ENCODE measurements around the gene CORO1C.

The CORO1C gene

DNA sequence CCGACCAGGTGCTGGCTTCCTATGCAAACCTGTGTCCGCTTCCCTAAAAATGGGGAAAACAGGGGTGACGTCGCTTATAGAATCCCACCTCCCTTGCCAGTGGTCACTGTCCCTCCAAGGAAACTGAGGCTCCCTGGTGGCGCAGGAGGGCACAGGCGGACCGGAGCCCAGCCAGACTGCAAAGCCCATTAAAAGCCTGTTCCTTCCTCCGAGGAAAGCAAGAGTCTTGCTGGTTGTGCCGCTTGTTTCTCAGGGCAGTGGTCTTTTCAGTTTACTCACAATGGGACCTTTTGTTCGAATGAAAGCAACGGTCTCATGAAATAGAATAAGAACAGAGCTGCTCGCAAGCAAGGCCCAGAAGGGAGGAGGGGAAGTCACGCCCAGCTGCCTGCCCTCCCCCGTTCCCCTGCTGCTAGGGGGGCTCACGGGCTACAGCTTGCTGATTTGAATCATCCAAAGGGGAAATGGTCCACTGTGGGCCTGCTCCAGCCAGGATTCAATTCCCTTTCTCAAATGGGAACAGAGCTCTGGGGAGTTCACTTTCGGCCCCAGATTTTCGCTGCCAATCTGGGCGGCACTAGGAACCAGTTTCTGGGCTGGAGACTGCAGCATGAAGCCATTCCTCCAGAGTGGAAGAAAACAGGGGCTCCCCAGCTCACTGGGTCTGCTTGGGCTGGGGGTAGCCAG lies 93.0 kb downstream of the CORO1C start:
- Histone ChIP-seq H3K36me3 (ENCODE audit: control insufficient read depth in 4 of 4, insufficient read depth in 4 of 4, low read length in 3 of 4) (no peaks in the 10 kb centered on the region), H3K27me3 (replicated peaks in 2 of 5; ENCODE audit: control insufficient read depth in 4 of 5, insufficient read depth in 5 of 5, low read length in 4 of 5) (no peaks in the 10 kb centered on the region), H3K27ac (ENCODE audit: insufficient read depth in 1 of 2, low read depth in 1 of 2, low read length in 2 of 2, poor library complexity in 1 of 2, severe bottlenecking in 2 of 2) (no peak overlapping the region), H3K4me3 (ENCODE audit: control insufficient read depth in 1 of 7, extremely low read depth in 1 of 7, insufficient read depth in 4 of 7, low read depth in 2 of 7, low read length in 6 of 7) (peak overlapping the region in 2 of 7 experiments; percentile 8 to 10), H3K4me1 (ENCODE audit: control extremely low read depth in 1 of 4, control insufficient read depth in 4 of 4, insufficient read depth in 4 of 4, low read length in 3 of 4) (peaks cover 26 to 80% (median 77%) of the 10 kb centered on the region in 4 experiments), H3K9me3 (ENCODE audit: control extremely low read depth in 1 of 5, control insufficient read depth in 4 of 5, insufficient read depth in 2 of 5, low read depth in 1 of 5, low read length in 4 of 5) (no peaks in the 10 kb centered on the region)
- 51% methylated on average over 18 of the region's 18 CpGs for WGBS (ENCODE audit: insufficient coverage)
- ChIA-PET CTCF (interaction anchor here (0.5 to 7.2 kb wide), 9 partner anchors 9 to 166 kb away, joined by 3 to 46 read pairs (median 5); no protein-coding TSS in a partner anchor), POLR2A (no interaction called here)
- peak in 1 of 3 donors; percentile 54 for DNase-seq

DNA sequence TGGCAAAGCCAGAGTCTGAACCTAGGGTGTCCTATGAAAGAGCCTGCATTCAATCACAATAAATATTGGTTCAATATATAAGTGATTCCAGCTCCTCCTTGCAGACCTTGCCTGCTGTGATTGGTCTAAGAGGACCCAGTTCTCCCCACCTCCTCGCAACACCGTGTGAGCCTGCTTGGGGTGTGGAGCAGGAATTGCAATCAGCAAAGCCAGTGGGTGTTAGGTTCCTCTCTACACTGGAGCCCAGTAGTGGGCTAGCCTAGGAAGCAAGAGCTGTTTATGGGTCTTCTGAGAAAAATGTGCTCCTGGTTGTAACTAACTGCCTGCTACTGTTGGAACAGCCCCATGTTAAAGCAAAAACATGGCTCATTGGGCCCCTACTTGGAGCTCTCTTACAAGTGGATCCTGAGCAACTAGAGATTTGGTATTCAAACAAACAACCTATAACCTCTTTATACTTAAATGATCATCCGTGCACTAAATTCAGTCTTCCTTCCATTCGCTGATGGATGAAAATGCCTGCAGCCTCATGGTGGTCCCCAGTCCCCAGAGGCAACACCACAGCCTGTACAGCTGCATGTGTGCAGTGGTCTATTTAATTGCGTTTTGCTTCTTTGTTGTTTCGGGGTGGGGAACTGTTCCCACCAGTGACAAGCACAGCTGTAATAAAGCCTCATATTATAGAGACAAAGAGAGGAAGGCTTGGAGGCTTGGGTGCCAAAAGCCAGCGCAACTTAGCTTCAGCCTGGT lies 93.9 kb downstream of the CORO1C start:
- WGBS (ENCODE audit: insufficient coverage), result 78% methylated on average over 5 of the region's 7 CpGs
- Histone ChIP-seq H3K4me3 (ENCODE audit: control insufficient read depth in 1 of 7, extremely low read depth in 1 of 7, insufficient read depth in 4 of 7, low read depth in 2 of 7, low read length in 6 of 7) (peak overlapping the region in 1 of 7 experiments; percentile 1), H3K4me1 (ENCODE audit: control extremely low read depth in 1 of 4, control insufficient read depth in 4 of 4, insufficient read depth in 4 of 4, low read length in 3 of 4) (peaks cover 30 to 85% (median 85%) of the 10 kb centered on the region in 4 experiments), H3K9me3 (ENCODE audit: control extremely low read depth in 1 of 5, control insufficient read depth in 4 of 5, insufficient read depth in 2 of 5, low read depth in 1 of 5, low read length in 4 of 5) (no peaks in the 10 kb centered on the region), H3K27me3 (replicated peaks in 2 of 5; ENCODE audit: control insufficient read depth in 4 of 5, insufficient read depth in 5 of 5, low read length in 4 of 5) (no peaks in the 10 kb centered on the region), H3K27ac (ENCODE audit: insufficient read depth in 1 of 2, low read depth in 1 of 2, low read length in 2 of 2, poor library complexity in 1 of 2, severe bottlenecking in 2 of 2) (no peak overlapping the region), H3K36me3 (ENCODE audit: control insufficient read depth in 4 of 4, insufficient read depth in 4 of 4, low read length in 3 of 4) (no peaks in the 10 kb centered on the region)
- POLR2A ChIA-PET, result no interaction called here
- DNase-seq, result no peak
- CTCF ChIA-PET, result interaction anchor here (1.2 to 30.5 kb wide), 8 partner anchors 10 to 160 kb away, joined by 3 to 591 read pairs (median 7); partner anchors contain the start of genes ISCU and SART3

DNA sequence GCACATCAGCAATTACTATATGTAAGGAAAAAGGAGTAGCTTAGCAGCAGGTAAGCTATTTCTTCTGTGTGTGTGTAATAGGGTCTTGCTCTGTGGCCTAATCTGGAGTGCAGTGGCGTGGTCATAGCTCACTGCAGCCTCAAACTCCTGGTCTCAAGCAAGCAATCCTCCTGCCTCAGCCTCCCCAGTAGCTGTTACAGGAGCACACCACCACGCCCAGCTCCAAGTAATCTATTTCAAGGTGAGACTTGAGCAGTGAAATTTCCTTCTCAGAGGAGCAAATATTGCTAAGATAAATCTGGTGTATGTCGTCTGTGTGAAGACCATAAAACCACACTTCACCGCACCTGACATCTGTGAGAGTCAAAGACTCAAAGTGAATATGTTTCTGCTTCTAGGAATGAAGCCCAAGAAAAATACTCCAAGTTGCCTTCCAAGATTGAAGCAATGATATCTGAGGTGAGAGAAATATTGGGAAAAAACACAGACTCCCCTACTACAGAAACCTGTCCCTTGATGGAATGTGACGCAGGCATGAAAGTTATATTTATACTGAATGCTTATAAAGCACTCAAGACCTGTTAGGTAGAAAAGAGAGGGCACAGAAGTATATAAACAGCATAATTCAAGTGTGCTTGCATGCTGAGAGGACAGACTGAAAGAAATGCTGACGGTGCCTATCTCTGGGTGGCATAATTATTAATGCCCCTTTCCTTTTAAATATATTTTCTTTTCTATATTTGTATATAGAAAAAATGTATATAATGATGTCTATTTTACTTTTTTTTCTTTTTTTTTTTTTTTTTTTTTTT lies 95.1 kb downstream of the CORO1C start:
- Histone ChIP-seq H3K27ac (ENCODE audit: insufficient read depth in 1 of 2, low read depth in 1 of 2, low read length in 2 of 2, poor library complexity in 1 of 2, severe bottlenecking in 2 of 2) (peak overlapping the region in 1 of 2 experiments; percentile 12), H3K4me3 (ENCODE audit: control insufficient read depth in 1 of 7, extremely low read depth in 1 of 7, insufficient read depth in 4 of 7, low read depth in 2 of 7, low read length in 6 of 7) (peak overlapping the region in 5 of 7 experiments; percentile 28 to 74 (median 43)), H3K4me1 (ENCODE audit: control extremely low read depth in 1 of 4, control insufficient read depth in 4 of 4, insufficient read depth in 4 of 4, low read length in 3 of 4) (peaks cover 30 to 85% (median 85%) of the 10 kb centered on the region in 4 experiments), H3K27me3 (replicated peaks in 2 of 5; ENCODE audit: control insufficient read depth in 4 of 5, insufficient read depth in 5 of 5, low read length in 4 of 5) (no peaks in the 10 kb centered on the region), H3K36me3 (ENCODE audit: control insufficient read depth in 4 of 4, insufficient read depth in 4 of 4, low read length in 3 of 4) (no peaks in the 10 kb centered on the region), H3K9me3 (ENCODE audit: control extremely low read depth in 1 of 5, control insufficient read depth in 4 of 5, insufficient read depth in 2 of 5, low read depth in 1 of 5, low read length in 4 of 5) (no peaks in the 10 kb centered on the region)
- ChIA-PET POLR2A (no interaction called here), CTCF (interaction anchor here (0.8 to 30.5 kb wide), 12 partner anchors 10 to 168 kb away, joined by 3 to 591 read pairs (median 8); partner anchors contain the start of genes ISCU and SART3)
- DNase-seq, result no peak
- WGBS (ENCODE audit: insufficient coverage), result 71% methylated on average over 1 of the region's 6 CpGs

DNA sequence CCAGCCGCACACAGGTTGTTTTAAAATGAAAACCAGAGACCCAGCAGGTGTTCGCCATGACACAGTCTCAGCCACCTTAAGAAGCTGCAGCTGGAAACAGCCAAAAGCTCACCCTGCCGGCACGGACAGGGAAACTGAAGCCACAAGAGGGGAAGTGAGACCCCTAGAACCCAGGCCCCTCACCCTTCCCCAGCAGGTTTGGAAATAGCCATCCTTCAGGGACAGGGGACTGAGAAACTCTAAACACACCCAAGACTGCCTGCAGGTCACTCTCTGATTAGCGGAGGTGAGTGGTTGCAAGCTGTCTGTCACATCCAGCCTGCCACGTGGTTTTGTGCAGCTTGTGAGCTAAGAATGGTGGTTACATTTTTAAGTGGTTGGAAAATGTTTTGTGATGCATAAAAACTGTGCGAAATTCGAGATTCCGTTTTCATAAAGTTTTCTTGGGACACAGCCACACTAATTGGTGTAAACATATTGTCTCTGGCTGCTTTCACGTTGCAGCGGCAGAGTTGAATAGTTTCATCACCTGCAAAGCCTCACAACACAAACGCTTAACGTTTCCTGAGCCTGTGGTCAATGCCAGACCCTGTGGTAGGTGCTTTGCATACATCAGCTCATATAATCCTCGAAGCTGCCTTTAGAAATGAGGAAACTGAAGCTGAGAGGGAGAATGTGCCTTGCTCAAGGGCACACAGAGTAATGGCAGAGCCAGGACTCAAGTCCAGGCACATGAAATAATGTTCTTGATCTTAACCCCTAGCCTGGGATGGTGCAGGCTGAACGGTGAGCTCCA lies 95.9 kb downstream of the CORO1C start:
- POLR2A ChIA-PET, result interaction anchor here (0.6 kb wide), 1 partner anchor 17 kb away, joined by 4 read pairs; no protein-coding TSS in a partner anchor
- Histone ChIP-seq H3K9me3 (ENCODE audit: control extremely low read depth in 1 of 5, control insufficient read depth in 4 of 5, insufficient read depth in 2 of 5, low read depth in 1 of 5, low read length in 4 of 5) (no peaks in the 10 kb centered on the region), H3K27ac (ENCODE audit: insufficient read depth in 1 of 2, low read depth in 1 of 2, low read length in 2 of 2, poor library complexity in 1 of 2, severe bottlenecking in 2 of 2) (peak overlapping the region in 1 of 2 experiments; percentile 0), H3K36me3 (ENCODE audit: control insufficient read depth in 4 of 4, insufficient read depth in 4 of 4, low read length in 3 of 4) (peaks cover 0 to 7% (median 0%) of the 10 kb centered on the region in 4 experiments), H3K4me1 (ENCODE audit: control extremely low read depth in 1 of 4, control insufficient read depth in 4 of 4, insufficient read depth in 4 of 4, low read length in 3 of 4) (peaks cover 31 to 88% (median 86%) of the 10 kb centered on the region in 4 experiments), H3K4me3 (ENCODE audit: control insufficient read depth in 1 of 7, extremely low read depth in 1 of 7, insufficient read depth in 4 of 7, low read depth in 2 of 7, low read length in 6 of 7) (peak overlapping the region in 5 of 7 experiments; percentile 12 to 74 (median 43)), H3K27me3 (replicated peaks in 2 of 5; ENCODE audit: control insufficient read depth in 4 of 5, insufficient read depth in 5 of 5, low read length in 4 of 5) (no peaks in the 10 kb centered on the region)
- peak; percentile 65 to 94 (median 91) for DNase-seq
- 10% methylated on average over 13 of the region's 15 CpGs for WGBS (ENCODE audit: insufficient coverage)
- CTCF ChIA-PET, result interaction anchor here (0.8 to 30.5 kb wide), 12 partner anchors 9 to 168 kb away, joined by 3 to 591 read pairs (median 8); partner anchors contain the start of genes ISCU and SART3

DNA sequence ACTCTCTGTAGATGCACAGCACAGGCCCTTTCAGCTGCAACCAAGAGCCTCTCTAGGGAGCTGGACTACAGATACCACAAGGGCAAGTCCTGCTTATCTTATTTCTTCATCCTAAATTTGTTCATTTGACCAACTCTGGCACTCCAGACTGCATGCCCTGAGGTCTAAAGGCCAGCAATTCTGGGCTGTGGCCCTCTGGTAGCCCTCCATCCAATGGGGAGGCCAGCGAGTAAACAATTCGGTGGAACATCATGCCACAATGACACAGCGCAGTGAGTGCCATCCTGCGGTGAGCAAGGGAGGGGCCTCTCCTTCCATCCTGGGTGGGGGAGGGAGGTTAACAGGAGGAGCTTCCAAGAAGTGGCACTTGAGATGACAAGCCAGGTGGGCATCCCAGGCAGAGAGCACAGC lies 97.0 kb downstream of the CORO1C start:
- ChIA-PET CTCF (interaction anchor here (1.2 to 30.5 kb wide), 6 partner anchors 13 to 86 kb away, joined by 3 to 591 read pairs (median 27); partner anchors contain the start of genes ISCU and SART3), POLR2A (interaction anchor here (0.6 to 1.6 kb wide), 2 partner anchors 69 to 204 kb away, joined by 3 to 4 read pairs; no protein-coding TSS in a partner anchor)
- peak overlapping the region; percentile 68 to 87 for H3K27ac ChIP-seq (ENCODE audit: insufficient read depth in 1 of 2, low read depth in 1 of 2, low read length in 2 of 2, poor library complexity in 1 of 2, severe bottlenecking in 2 of 2)
- H3K36me3 ChIP-seq (ENCODE audit: control insufficient read depth in 4 of 4, insufficient read depth in 4 of 4, low read length in 3 of 4), result peaks cover 0 to 8% (median 0%) of the 10 kb centered on the region in 4 experiments
- H3K4me3 ChIP-seq (ENCODE audit: control insufficient read depth in 1 of 7, extremely low read depth in 1 of 7, insufficient read depth in 4 of 7, low read depth in 2 of 7, low read length in 6 of 7), result peak overlapping the region in 4 of 7 experiments; percentile 51 to 74 (median 60)
- no peaks in the 10 kb centered on the region for H3K9me3 ChIP-seq (ENCODE audit: control extremely low read depth in 1 of 5, control insufficient read depth in 4 of 5, insufficient read depth in 2 of 5, low read depth in 1 of 5, low read length in 4 of 5)
- peak in 2 of 3 donors; percentile 69 to 75 for DNase-seq
- H3K4me1 ChIP-seq (ENCODE audit: control extremely low read depth in 1 of 4, control insufficient read depth in 4 of 4, insufficient read depth in 4 of 4, low read length in 3 of 4), result peaks cover 33 to 96% (median 94%) of the 10 kb centered on the region in 4 experiments
- WGBS (ENCODE audit: insufficient coverage), result 0% methylated on average over 2 of the region's 4 CpGs
- H3K27me3 ChIP-seq (replicated peaks in 2 of 5; ENCODE audit: control insufficient read depth in 4 of 5, insufficient read depth in 5 of 5, low read length in 4 of 5), result no peaks in the 10 kb centered on the region
